Measurements from ENCODE around the gene AFF3.

The AFF3 gene

DNA sequence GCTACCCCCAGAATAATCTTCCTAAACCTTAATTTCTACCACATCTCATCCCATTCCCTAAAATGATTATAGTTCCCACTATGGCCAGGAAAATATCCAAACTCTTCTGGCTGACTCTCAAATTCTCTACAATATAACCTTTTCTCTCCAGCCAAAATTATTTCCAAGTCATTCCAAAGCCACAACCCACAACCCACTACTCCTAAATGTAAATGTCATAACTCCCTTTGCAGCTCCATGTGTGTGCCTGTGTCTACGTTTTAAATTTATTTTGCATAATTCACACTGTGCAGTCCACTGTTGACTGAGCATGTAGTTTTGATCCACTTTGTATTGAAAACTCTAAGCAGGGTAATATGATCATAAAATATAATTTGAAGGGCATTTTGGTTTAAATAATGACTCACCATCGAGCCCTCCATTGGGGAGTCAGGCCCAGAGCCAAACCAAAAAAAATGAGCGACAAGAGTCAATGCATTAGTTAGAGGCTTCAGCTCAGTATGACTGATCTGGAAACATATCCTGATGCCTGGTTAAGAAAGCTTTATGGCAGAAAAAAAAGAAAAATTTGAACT, 171.0 kb downstream of the AFF3 start:
- no peak for DNase-seq (ENCODE audit: extremely low spot score)
- POLR2A ChIA-PET = no interaction called here
- CTCF ChIA-PET = no interaction called here

DNA sequence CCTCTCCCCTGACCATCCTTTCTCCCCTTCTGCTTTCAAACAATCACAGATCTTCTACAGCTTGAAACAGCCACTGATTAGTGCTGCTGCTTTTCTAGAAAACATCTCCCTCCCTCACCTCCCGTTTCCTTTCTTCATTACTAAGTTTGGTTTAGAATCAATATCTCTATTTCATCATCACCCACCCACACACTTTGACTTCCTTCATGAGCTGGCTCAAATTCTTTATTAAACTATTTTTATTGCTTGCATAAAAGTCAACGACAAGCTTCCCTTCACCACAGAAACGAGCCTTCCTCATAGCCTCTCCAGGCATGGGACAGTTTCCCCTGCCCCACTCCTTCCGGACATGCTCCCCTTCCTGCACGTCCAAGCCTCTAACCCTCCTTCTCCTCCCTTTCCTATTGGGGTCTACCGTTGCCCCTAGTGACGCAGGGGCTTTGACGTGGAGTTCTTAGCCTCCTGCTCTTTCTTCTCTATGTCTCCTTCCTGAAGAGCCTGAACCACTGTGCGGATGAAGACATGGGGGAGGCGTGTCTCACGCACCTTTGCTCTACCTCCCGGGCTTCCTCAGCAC, 172.0 kb downstream of the AFF3 start:
- POLR2A ChIA-PET = no interaction called here
- CTCF ChIA-PET = no interaction called here
- no peak for DNase-seq (ENCODE audit: extremely low spot score)
- no peak for TF ChIP-seq SUZ12 (IDR thresholded peaks at IDR 0.05)
- TF ChIP-seq HDGF (IDR thresholded peaks at IDR 0.05; ENCODE audit: borderline replicate concordance) = no peak
- TF ChIP-seq SP1 (IDR thresholded peaks at IDR 0.05) = no peak
- no peak for TF ChIP-seq CTBP1 (IDR thresholded peaks at IDR 0.05; ENCODE audit: borderline replicate concordance)

More for the DNA sequence above, 171.0 kb downstream of the AFF3 start:
- TF ChIP-seq SUZ12 (IDR thresholded peaks at IDR 0.05) = no peak
- no peak for TF ChIP-seq SP1 (IDR thresholded peaks at IDR 0.05)

- TF ChIP-seq CTBP1 (IDR thresholded peaks at IDR 0.05; ENCODE audit: borderline replicate concordance) = no peak
- DNase-seq (ENCODE audit: extremely low spot score) = no peak
- ChIA-PET POLR2A (no interaction called here), CTCF (no interaction called here)
Observed at GRCh38 chr2:99961196-99961913, 181.0 kb downstream of the AFF3 start.

- POLR2A ChIA-PET = no interaction called here
- TF ChIP-seq L3MBTL2 (conservative IDR thresholded peaks at IDR 0.05) = no peak
- TF ChIP-seq ZNF384 (IDR thresholded peaks at IDR 0.05) = no peak
- TF ChIP-seq SUZ12 (IDR thresholded peaks at IDR 0.05) = no peak
- TF ChIP-seq ARNT (IDR thresholded peaks at IDR 0.05) = no peak
- TF ChIP-seq ELF4 (IDR thresholded peaks at IDR 0.05) = no peak
- no peak for TF ChIP-seq LEF1 (IDR thresholded peaks at IDR 0.05; ENCODE audit: borderline replicate concordance)
- no peak for TF ChIP-seq SP1 (IDR thresholded peaks at IDR 0.05)
- TF ChIP-seq NFRKB (IDR thresholded peaks at IDR 0.05) = no peak
- TF ChIP-seq FOXM1 (IDR thresholded peaks at IDR 0.05; ENCODE audit: borderline replicate concordance) = no peak
- no peak for TF ChIP-seq BHLHE40 (IDR thresholded peaks at IDR 0.05; ENCODE audit: borderline replicate concordance)
- no peak for TF ChIP-seq FOXA1 (IDR thresholded peaks at IDR 0.05)
- TF ChIP-seq TARDBP (IDR thresholded peaks at IDR 0.05) = no peak
- TF ChIP-seq, protein P1, sequence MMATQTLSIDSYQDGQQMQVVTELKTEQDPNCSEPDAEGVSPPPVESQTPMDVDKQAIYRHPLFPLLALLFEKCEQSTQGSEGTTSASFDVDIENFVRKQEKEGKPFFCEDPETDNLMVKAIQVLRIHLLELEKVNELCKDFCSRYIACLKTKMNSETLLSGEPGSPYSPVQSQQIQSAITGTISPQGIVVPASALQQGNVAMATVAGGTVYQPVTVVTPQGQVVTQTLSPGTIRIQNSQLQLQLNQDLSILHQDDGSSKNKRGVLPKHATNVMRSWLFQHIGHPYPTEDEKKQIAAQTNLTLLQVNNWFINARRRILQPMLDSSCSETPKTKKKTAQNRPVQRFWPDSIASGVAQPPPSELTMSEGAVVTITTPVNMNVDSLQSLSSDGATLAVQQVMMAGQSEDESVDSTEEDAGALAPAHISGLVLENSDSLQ (IDR thresholded peaks at IDR 0.05) = no peak
- DNase-seq (ENCODE audit: extremely low spot score) = no peak
- CTCF ChIA-PET = no interaction called here
Observed at GRCh38 chr2:99960790-99961189, 181.6 kb downstream of the AFF3 start.

DNA sequence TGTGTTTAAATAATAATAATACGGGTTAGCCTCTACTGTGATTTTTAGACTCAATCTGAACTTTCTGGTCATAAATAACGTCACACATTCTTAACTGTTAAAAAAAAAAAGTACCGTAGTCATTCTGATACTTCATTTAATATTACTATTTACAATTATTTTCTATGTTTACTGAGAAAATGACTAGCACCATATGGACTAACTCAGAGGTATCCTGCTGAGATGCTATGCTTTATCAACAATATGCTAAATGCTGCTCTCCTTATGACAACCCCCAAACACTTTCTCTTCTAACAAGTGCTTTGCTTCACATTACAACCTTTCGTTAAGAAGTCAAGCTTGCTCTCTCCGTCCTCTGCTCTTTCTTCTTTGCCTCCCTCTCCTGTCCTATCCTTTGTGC, 182.1 kb downstream of the AFF3 start:
- no peak for DNase-seq (ENCODE audit: extremely low spot score)
- no peak for TF ChIP-seq CTBP1 (IDR thresholded peaks at IDR 0.05; ENCODE audit: borderline replicate concordance)
- TF ChIP-seq FOXM1 (IDR thresholded peaks at IDR 0.05; ENCODE audit: borderline replicate concordance) = no peak
- TF ChIP-seq SP1 (IDR thresholded peaks at IDR 0.05) = no peak
- TF ChIP-seq ELF4 (IDR thresholded peaks at IDR 0.05) = no peak
- TF ChIP-seq FOXA1 (IDR thresholded peaks at IDR 0.05) = no peak
- TF ChIP-seq FOXK2 (IDR thresholded peaks at IDR 0.05) = no peak
- TF ChIP-seq HDGF (IDR thresholded peaks at IDR 0.05; ENCODE audit: borderline replicate concordance) = no peak
- no peak for TF ChIP-seq BHLHE40 (IDR thresholded peaks at IDR 0.05; ENCODE audit: borderline replicate concordance)
- no peak for TF ChIP-seq ARNT (IDR thresholded peaks at IDR 0.05)
- TF ChIP-seq TARDBP (IDR thresholded peaks at IDR 0.05) = no peak
- TF ChIP-seq NFRKB (IDR thresholded peaks at IDR 0.05) = no peak
- no peak for TF ChIP-seq LEF1 (IDR thresholded peaks at IDR 0.05; ENCODE audit: borderline replicate concordance)
- no peak for TF ChIP-seq SUZ12 (IDR thresholded peaks at IDR 0.05)
- no peak for TF ChIP-seq ZNF384 (IDR thresholded peaks at IDR 0.05)
- ChIA-PET POLR2A (no interaction called here), CTCF (no interaction called here)

DNA sequence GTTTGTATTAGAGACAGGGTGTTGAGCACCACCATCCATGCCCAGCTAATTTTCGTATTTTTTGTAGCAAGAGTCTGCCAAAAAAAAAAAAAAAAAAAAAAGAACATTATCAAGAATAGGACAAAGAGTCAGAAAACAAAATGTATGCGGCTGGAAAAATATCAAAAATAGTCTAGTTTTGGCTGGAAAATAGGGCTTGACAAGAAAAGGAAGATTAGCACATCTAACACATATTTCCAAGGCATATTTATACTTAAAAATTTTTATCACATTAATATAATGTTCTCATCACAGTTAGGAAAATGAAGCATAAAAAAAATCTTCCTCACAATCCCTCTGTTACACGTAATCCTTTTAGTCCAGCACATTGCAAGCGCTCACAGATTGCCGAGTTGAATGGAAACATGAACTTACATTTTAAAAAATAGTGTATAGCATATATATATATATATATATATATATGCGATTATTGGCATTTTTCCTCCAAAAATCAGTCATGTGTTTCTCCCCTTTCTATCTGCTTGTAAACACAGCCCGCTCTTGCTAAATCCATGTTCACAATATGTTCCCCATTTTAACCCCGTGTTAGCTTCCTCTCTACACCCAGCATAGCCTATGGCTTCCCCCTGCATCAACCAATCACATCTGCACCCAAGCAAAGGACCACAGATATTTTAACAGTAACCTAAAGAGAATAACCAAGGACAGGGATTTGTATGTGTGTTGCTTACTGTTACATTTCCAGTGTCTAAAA, 183.0 kb downstream of the AFF3 start:
- ChIA-PET CTCF (no interaction called here), POLR2A (no interaction called here)
- no peak for TF ChIP-seq ZNF384 (IDR thresholded peaks at IDR 0.05)
- TF ChIP-seq FOXM1 (IDR thresholded peaks at IDR 0.05; ENCODE audit: borderline replicate concordance) = no peak
- DNase-seq (ENCODE audit: extremely low spot score) = no peak

GRCh38 chr2:99957332-99958133, 184.9 kb downstream of the AFF3 start:
- TF ChIP-seq FOXM1 (IDR thresholded peaks at IDR 0.05; ENCODE audit: borderline replicate concordance) = no peak
- no peak for TF ChIP-seq SUZ12 (IDR thresholded peaks at IDR 0.05)
- TF ChIP-seq, protein P1 (IDR thresholded peaks at IDR 0.05) = no peak
- no peak for TF ChIP-seq TARDBP (IDR thresholded peaks at IDR 0.05)
- TF ChIP-seq FOXK2 (IDR thresholded peaks at IDR 0.05) = no peak
- POLR2A ChIA-PET = no interaction called here
- DNase-seq (ENCODE audit: extremely low spot score) = no peak
- CTCF ChIA-PET = interaction anchor here (0.6 kb wide), 1 partner anchor 468 kb away, joined by 6 read pairs; no protein-coding TSS in a partner anchor

Data from HEK293T (cell line).